Activated T-helper 9 cell treated with anti-CD3 and anti-CD28 coated beads, Interleukin-2, amount 50 U/mL, for 16 hours (primary cell): ENCODE data around the gene ZNF366.

Experiments used
- DNase-seq: peaks from one replicate; pipeline ENCODE4 v3.0.0-alpha.2; 2020; ENCODE audit warnings: low read depth

The ZNF366 gene, protein sequence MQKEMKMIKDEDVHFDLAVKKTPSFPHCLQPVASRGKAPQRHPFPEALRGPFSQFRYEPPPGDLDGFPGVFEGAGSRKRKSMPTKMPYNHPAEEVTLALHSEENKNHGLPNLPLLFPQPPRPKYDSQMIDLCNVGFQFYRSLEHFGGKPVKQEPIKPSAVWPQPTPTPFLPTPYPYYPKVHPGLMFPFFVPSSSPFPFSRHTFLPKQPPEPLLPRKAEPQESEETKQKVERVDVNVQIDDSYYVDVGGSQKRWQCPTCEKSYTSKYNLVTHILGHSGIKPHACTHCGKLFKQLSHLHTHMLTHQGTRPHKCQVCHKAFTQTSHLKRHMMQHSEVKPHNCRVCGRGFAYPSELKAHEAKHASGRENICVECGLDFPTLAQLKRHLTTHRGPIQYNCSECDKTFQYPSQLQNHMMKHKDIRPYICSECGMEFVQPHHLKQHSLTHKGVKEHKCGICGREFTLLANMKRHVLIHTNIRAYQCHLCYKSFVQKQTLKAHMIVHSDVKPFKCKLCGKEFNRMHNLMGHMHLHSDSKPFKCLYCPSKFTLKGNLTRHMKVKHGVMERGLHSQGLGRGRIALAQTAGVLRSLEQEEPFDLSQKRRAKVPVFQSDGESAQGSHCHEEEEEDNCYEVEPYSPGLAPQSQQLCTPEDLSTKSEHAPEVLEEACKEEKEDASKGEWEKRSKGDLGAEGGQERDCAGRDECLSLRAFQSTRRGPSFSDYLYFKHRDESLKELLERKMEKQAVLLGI

DNA sequence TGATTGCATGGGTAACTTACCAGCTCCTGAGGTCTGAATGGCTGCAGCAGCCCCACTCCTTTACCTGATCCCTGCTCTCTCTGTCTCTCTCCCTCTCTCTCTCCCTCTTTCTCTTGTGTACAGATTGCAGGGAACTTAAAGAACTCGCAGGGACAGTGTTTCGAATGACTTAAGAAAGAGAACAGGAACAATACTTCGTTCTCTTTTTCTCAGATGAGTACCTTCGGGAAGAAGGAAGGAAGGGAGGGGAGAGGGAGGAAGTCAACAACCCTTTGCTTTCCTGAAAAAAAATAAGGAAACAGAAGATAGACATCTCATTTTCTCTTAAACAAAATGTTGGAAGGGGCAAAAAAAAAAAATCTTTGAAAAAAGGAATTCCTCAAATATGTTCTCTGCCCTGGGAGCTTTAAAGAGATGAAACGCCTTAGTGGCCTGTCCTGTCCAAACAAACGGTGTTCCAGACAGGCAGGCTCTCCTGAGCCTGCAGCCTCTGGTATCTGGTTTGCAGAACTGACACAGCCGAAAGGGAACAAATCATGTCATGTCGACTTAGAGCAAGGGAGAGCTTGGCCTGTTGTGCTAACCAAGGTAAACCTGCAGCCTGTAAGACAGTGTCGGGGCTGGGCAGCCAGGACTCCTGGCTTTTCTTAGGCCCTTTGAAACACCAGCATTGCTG is at the start of gene ZNF366:
Gene ZNF366 (minus strand): TSS at position 180 of the 676 bp plus-strand sequence. CDS start 45,914 bp downstream, outside the sequence.
- no peak for DNase-seq

DNA sequence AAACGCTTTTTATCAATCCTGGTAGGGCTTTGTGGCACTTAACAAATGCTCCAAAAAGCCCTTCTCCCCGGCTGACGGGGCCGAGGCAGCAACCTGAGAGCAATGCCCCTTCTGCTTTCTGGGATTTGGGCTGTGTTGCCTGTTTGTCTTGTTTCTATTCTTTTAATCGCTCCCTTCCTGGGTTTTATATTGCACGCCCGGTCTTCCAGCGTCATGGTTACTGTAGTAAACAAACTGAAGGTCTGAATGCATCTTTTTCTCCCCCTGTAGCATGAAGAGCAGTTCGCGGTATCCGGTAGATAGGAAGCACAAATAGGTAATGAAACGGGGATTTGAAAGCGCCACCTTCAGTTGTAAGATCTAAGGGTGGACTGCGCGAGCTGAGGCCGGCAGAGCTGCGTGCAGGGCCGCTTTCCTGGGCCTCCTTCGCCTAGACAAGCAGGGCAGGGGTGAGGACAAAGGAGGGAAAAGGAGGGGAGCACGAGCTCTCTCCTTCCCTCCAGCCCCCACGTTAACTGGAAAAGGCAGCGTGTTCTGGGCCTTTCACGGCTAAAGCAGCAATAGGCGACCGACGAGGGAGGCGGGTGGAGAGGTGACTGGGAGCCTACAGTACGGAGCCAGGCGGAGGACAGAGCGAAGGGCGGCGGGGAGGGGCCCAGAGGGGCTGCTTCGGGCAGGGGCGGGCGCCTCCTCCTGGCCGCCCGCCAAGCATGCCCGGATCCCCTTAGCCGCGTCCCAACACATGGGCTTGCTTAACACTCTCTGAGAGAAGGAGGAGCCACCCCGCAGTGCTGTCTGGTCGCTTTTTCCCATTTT is 49.3 kb upstream of the ZNF366 start:
- DNase-seq, result no peak

DNA sequence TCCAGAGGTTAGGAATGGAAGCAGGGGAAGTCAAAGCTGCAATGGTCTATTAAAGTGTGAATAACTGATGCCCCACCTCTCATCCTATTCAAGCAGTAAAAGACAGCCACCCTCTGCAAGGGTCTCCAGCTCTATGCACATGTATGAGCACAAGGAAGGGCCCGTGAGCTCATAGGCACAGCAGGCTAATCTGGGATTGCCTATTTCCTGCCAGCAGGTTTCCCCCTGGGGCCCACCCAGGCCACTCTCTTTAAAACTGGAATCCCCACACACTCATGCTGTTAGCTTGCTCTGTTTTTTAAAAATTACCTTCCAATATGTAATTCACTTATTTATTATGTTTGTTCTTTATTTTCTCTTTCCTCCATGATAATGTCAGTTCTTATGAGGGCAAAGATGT is 48.7 kb upstream of the ZNF366 start:
- DNase-seq, result no peak

DNA sequence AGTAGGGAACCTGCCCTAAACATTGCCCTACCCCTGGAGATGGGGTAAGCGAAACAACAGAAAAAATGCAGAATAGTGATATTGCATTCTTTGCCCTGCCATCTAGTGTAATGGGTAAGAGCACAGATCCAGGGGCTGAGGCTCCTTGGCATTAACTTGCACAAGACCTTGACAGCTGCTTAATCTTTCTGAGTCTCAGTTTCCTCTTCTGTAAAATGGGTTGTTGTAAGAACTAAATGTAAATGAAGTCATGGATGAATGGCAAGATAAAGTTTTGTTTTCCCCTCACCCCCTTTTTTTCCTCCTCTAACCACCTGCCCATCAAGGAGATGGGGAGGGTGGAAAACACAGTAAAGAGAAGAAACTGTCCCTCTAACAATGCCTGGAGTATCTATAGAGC is 47.7 kb upstream of the ZNF366 start:
- no peak for DNase-seq

DNA sequence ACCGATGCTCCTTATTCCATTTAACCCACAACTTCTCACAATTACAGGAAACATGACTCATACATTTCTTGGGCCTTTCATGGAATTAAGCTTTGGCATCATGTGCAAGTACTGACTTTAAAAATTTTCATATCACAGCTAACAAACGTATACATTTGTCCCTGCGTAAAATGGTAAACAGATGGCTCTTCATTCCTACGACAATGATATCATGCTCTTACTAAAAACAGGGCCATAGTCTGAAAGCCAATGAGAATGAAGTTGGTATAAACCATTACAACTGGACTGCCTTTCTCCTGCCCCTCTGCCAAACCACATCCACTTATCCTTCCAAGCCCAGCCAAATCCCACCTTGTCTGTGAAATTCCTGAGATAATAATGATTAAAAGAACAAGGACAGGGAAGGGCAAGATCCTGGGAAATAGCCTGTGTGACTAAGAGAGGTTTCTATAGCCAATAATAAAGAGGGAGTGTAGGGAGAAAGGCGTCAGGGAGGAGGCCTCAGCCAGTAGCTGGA is 44.9 kb upstream of the ZNF366 start:
- no peak for DNase-seq

DNA sequence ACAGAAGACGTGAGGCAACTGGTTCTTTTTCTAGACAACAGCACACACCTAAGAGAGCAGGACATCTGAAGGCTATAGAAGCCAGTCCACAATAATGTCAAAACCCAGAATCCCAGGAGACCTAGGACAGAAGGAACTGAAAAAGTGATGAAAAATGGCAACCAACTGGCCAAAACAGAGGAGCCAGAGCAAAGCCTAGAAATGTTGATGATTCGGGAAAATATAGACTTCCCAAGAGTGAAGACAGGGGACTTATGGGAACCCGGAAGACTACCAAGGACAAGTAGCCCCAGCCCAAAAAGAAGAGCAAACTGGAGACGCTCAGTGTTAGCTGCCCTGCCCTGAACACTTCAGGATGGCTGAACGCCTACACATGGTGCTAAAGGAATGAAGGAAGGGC is 43.4 kb upstream of the ZNF366 start:
- DNase-seq, result no peak

DNA sequence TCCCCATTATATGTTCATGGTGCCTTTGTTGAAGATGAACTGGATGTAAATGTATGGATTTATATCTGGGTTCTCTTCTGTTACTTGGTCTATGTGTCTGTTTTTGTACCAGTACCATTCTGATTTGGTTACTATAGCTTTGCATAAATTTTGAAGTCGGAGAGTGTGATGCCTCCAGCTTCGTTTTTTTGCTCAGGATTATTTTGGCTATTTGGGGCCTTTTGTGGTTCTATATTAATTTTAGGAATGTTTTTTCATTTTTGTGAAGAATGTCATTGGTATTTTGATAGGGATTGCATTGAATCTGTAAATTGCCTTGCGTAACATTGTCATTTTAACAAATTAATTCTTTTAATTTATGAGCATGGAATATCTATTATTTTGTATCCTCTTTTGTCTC is 36.6 kb upstream of the ZNF366 start:
- no peak for DNase-seq

DNA sequence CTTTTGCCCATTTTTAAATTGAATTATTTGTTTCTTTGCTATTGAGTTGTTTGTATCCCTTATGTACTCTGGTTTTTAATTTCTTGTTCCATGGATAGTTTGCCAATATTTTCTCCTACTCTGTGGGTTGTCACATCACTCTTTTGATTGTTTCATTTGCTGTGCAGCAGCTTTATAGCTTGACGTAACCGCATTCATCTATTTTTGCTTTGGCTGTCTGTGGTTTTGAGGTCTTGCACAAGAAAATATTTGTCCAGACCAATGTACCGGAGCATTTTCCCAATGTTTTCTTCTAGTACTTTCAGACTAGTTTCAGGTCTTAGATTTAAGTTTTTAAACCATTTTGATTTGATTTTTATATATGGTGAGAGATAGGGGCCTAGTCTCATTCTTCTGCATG is 36.2 kb upstream of the ZNF366 start:
- DNase-seq, result no peak

DNA sequence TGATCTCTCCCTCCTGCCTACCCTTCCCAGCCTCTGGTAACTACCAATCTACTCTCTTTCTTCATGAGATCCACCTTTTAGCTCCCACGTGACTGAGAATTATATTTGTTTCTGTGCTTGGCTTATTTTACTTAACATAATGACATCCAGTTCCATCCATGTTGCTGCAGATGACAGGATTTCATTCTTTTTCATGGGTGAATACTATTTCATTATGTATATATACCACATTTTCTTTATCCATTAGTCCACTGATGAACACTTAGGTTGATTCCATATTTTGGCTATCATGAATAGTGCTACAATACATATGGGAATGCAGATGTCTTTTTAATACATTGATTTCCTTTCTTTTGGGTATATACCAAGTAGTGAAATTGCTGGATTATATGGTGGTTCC is 35.5 kb upstream of the ZNF366 start:
- no peak for DNase-seq

DNA sequence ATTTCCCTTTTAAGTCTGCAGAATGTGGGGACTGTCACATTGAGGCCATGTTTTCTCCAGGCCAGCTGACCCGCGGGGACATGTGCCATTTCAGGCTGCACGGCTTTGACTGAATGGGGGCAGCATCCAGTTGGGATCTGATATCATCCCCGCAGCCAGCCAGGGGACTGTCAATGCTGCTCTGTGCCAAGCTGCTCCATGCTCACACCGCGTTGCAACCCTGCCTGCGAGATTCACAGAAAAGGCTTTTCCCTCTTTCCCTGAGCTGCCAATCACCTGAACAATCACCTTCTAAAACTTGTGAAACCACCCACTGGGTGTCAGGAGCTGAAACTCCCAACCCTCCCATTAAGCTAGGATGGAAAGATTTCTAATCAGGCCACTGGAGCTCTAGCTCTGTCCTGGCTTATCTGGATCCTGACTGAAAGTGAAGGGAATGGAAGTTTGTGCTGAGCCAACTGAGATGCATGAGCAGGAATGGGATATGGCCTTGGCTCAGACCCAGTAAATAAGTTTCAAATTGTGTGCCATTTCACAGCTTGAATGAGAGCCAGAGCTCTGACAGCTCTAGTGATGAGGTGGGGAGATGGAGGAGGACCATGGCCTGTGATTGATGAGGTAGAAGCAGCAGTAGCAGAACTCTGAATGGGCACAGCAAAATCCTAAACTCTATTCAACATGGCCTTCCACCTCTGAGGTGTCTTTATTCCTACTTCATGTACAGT is 34.5 kb upstream of the ZNF366 start:
- no peak for DNase-seq

DNA sequence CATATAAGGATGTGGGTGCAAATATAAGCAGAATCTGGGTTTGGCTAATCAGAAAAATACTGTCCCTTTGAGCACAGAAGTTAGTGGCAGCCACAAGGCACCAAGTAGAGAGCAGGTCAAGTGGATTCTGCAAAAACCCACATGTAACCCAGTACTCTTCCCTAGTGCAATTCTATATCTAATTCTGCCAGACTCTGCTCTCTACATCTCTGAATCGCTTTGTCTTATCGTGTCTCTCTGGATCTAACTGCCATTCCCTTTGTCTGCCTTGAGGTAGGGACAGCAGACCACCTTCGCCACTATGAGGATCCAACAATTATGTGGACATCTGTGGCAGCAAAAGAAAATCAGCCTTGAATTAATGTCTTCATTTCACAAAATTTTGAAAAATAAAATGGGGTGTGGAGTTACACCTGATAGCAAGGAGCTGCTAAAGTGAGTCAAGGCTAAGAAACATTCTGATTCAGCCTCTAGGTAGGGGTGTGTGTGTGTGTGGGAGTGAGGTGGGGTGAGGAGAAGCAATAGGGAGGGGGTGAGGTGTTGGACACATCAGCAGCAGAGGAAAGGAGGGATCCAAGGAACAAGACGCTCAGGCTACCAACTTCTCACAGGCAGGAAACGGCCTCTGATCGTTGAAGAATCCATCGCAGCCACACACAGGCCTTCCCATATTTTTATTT is 33.7 kb upstream of the ZNF366 start:
- DNase-seq, result no peak

DNA sequence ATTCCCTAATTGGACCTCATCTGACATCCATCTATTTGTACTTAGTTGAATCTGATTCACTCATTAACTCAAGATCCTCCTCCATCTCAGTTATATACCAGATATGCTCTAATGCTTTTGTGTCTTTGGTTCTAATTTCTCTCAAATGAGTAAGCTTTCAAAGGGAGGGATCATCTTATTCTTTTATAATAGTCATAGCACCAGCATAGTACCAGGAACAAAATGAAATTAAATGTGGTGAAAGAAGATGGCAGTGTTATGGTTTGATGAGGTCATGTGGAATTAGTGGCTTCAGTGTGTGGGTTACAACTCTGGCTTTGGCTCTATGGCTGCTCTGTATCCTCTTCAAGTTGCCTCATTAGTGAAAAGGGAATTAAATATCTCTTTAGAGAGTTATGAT is 32.5 kb upstream of the ZNF366 start:
- DNase-seq, result no peak

DNA sequence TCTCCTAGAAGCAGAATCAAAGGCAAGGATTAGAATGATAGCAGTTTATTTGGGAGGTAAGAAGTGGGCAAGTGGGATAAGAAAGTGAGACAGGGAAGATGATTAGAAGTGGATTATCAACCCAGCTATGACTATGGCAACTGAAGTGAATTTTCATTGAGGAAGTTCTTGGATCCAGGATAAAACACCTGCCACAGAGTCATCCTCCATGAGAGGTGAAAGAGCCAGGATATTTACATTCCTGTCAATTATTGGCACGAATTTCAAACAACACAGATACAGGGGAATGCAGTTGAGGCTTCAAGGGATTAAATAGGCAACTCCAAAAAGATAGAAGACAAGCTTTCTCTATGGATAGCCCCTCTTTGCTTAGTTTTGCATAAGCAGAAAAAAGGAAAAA is 31.8 kb upstream of the ZNF366 start:
- no peak for DNase-seq

DNA sequence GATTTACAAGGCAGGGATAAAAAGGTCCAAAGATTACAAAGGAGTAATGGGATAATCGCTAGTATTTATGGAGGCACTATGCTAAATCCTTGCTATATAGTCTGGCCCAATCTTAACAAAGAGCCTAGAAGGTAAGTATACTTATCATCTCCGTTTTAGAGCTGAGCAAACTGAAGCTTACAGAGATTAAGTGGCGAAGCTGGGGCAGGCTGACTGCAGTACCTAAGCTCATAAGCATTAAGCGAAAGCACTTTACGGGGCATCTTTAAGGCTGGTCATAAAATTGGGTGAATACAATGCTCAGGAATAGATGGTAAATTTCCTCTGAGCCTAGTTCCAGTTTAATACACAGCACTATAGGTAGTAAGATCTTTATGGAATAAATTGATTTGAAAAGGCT is 30.0 kb upstream of the ZNF366 start:
- no peak for DNase-seq

DNA sequence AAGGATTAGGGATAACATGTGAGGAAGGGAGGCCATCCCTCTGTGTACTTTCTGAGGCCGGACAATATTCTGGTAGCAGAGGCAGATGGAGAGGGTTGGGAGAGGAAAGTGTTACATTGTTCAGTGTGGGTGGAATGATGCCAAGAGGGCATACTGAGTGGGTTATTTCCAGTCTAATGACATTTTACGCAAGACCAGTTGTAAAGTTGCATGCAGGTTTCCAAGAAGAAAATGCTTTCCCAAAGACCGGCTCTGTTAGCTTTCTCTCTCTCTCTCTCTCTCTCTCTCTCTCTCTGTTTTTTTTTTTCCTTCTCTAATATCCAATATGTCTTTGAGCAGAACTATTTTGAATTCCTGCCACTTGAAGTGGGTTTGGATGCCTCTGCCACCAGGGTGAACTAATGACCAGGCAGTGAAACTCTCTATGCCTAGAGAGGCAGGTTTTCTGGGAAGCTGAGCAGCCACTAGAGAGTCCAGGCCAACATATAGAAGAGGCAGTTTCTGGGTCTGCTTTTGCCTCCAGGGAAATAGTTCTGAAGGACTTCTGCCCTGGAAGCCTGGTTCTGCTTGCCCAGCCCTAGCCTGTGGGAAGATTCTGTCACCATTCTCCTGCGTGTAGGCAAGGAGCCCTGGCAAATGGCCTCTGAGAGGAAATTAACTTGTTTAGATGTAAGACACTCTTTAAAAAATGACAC is 24.4 kb upstream of the ZNF366 start:
- no peak for DNase-seq

DNA sequence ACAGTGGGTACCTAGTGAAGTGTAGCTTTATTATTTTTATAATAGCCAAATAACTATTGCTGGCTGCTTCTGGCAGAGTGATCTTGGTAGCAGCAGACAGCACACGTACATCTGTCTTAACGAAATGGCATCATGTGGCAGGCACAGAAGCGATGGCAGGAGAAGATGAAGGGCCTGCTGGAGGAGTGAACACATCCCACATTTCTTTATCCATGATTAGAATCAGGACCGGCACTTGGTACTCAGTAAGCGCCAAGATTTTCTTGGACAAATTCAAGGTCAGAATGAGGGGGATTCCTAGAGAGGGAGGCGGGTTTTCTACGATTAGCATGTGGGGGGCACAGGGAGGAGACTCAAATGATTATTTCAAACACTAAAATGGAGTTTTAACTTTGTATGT is 23.0 kb upstream of the ZNF366 start:
- no peak for DNase-seq

DNA sequence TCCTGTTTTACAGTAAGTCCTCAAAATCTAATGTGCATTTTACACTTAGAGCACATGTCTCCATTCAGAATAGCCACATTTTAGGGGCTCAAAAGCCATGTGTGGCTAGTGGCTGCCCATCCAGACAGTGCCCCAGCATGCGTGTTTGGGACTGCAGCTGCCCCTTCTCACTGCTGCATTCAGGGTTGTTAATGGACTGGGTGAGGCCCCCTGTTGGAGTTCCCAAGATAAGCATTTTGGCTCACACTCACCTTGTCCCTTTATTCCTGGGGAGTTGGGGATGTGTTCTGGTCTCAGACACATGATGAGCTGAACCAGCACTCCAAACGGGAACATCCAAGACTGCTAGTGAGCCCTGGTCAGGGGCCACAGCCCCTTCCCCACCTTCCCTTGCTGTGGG is 22.2 kb upstream of the ZNF366 start:
- DNase-seq, result no peak

DNA sequence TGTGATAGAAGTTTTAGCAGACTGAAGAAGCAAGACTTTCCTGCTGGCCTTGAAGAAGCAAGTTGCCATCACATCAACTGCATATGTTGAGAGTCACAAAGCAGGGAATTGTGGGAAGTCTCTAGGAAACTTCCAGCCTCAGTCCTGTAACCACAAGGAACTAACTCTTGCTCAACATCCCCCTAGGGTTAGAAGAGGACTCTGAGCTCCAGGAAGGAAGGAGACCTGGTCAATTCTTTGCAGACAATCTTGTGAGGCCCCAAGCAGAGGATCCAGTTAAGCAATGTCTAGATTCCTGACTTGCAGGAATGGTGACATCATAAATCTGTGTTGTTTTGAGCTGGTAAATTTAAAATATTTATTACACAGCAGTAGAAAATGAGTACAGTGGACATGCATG is 18.6 kb upstream of the ZNF366 start:
- DNase-seq, result no peak

DNA sequence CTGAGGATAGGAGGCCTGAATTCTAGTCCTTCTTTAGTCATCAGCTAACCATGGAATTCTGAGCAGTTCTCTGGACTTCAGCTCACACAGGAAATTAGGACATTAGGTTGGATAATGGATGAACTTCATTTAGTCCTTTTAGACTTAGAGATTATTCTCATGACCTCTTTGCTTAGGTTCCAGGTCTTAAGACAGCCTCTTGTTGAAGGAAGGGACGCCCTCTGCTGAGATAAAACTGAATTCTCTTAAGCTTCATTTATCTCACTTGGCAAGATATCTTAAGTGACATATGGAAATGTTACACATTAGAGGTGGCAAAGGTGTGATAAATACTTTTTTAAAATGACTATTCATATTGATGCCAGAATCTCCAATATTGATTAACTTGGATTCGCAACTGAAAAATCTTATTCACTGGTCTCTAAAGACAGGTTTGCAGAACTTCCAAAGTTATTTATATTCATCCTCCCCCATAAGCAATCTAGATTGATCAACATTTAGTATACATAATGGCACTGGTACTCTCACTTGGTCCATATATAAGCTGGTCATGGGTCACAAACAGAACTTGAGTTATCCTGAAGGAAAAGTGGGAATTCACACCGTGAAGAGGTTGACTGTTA is 16.9 kb upstream of the ZNF366 start:
- no peak for DNase-seq

DNA sequence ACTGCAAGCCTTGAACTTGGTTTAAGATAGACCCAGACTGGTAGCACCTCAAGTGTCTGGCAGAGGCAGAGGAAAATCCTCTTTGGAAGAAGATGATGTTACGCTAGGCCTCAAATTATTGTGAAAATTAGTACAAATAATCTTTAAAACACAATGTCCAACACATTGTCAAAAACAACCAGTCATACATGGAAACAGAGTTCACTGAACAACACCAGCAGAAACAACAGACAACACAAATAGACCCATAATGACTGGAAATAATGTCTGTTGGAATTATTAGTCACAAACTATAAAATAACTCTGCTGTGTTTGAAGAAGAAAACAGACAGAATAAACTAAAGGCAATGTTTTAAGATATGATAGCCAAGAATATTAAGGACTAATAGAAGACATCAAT is 15.4 kb upstream of the ZNF366 start:
- DNase-seq, result no peak
